Measurements from ENCODE around the gene ASAP3.

ASAP3 gene

DNA sequence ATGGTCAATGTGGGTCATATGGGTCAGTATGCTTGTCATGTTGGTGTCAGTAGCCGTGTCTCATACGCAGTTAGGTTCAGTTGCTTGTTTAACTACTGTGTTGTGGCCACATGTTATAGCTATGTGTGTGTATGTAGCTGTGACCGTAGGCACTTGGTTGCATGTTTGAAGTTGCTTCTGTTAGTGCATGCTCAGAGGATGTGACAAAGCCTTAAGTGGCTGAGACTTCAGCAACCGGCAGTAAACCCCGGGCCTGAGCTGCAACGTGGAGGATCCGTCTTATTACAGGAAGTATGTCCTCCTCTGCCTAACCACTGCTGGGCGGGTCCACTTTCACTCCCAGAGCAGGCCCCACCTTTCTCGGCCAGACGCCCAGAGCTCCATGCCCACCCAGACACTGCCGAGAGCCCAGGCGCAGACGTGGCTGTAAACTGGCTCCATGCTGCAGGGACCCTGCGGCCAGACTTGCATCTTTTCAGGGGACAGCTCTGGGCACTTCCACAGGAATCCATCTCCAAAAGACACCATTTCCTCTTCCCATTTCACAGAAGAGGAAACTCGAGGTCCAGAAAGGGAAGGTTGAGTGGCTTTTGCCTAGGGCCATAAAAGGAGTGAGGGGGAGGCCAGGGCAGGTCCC, 61.6 kb downstream of the ASAP3 start:
- no peak for DNase-seq

GRCh38 chr1:23421753-23422240, 62.2 kb downstream of the ASAP3 start:
- DNase-seq = no peak

- no peak for DNase-seq
Observed at GRCh38 chr1:23421343-23421742, 62.6 kb downstream of the ASAP3 start.

DNA sequence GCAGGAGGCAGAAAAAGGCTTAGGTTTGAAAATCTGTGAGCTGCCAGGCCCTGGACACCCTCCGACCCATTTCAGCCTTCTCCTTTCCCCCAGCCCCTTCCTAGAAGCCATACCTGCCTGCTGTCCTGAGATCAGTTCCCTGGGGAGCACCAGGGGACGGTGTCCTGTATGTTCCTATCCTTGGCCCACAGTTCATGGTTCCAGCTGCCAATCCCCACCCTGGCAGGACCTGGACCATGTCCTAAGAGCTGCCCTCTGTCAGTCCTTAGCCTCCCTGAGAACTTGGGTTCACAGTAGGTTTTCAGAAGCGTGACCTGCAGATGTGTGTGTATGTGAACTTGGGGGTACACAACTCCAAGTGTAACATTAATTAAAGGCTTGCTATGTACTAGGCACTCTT, 63.2 kb downstream of the ASAP3 start:
- no peak for DNase-seq

DNA sequence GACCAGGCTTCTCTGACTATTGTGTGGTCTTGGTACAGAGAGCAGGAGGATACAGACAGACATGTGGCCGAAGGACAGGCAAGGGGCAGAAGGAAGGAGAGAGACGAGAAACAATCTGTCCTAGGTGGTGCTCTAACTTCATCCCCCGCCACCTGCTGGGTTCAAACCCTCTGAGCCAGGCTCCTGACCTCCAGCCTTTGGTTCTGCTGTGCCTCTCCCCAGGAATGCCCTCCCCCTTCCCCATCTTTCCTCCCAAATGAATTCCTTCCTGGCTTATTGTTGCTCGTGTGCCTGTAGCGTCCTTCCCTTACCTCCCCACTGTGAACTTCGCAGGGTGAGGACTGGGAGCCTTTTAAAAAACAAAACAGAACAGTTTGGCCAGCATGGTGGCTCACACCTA, 64.8 kb downstream of the ASAP3 start:
- no peak for DNase-seq

- peak; percentile 40 for DNase-seq
Observed at GRCh38 chr1:23417570-23417969, 66.4 kb downstream of the ASAP3 start.

- DNase-seq = no peak
Observed at GRCh38 chr1:23416964-23417363, 67.0 kb downstream of the ASAP3 start.

DNA sequence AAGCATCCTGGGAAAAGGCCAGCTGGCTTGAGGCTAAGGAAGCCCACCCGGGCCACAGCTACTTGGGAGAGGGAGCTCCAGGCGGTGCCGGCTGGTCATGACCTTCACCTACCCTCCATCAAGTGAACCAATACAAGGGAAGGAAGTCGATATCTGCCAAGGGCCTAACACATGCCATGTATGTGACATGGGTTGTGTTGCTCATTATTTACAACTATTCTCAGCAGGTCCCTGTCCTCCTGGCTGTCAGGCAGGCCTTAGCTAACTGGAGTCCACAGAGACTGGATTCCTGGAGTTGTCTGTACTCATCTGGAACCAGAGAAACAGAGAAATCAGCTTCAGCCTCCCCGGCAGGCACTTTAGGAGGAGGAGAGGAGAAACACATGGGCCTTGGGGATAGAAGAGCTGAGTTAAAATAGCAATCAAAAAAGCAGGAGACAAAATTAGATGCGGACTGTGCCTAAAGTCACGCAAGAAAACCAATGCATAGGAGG, 75.1 kb downstream of the ASAP3 start:
- DNase-seq = no peak

GRCh38 chr1:23407016-23407630, 76.9 kb downstream of the ASAP3 start:
- DNase-seq = no peak

GRCh38 chr1:23405946-23406345, 78.0 kb downstream of the ASAP3 start:
- no peak for DNase-seq

GRCh38 chr1:23403735-23404486, 80.1 kb downstream of the ASAP3 start:
- peak; percentile 99 for DNase-seq

GRCh38 chr1:23403355-23403734, 80.6 kb downstream of the ASAP3 start:
- DNase-seq = no peak

- no peak for DNase-seq
Observed at GRCh38 chr1:23403038-23403336, 81.0 kb downstream of the ASAP3 start.

DNA sequence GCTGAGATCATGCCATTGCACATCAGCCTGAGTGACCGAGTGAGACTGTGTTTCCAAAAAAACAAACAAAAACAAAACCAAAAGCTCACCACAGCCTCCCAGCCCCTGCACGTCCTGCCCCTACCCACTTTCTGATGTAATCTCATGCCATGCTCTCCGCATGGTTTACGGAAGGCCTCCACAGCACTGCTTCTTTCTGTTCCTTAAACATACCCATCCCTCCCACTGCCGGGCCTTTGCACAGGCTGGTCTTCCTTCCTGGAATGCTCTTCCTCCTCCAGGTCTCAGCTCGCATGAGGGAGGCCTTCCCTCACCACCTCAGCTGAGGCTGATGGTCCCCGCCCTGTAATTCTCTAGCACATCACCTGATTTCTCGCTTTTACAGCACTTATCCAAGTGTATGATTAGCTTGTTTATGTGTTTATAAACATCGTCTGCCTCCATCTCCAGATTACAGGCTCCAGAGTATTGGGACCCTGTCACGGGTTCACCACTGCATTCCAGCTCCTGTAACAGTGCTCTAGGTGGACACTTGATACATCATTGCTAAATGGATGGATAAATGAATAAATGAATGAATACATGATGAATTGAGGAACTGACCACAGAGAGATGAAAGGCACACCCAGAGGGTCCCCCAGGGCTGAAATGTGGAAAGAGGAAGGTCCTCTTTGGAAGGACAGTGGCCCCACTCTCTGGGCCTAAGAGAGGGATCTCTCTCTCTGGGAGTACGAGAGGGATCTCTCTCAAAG, 81.5 kb downstream of the ASAP3 start:
- DNase-seq = no peak

DNA sequence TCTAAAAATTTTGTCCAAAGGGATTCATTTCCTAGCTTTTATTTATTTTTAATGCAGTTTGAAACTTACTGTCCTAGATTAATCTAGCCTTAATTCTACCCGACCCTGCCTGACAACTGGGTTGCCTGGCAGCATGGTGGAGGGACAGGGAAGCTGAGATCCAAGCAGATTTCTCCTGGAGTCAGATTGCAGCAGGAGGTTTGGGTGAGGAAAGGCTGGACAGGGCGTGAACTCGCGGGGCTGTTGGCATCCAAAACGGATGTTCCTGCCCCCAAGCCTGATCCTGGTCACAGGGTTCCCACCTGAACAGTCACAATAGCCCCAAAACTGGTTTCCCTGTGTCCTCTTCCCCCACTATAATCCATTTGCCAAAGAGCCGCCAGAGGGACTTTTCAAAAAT, 82.7 kb downstream of the ASAP3 start:
- no peak for DNase-seq

DNA sequence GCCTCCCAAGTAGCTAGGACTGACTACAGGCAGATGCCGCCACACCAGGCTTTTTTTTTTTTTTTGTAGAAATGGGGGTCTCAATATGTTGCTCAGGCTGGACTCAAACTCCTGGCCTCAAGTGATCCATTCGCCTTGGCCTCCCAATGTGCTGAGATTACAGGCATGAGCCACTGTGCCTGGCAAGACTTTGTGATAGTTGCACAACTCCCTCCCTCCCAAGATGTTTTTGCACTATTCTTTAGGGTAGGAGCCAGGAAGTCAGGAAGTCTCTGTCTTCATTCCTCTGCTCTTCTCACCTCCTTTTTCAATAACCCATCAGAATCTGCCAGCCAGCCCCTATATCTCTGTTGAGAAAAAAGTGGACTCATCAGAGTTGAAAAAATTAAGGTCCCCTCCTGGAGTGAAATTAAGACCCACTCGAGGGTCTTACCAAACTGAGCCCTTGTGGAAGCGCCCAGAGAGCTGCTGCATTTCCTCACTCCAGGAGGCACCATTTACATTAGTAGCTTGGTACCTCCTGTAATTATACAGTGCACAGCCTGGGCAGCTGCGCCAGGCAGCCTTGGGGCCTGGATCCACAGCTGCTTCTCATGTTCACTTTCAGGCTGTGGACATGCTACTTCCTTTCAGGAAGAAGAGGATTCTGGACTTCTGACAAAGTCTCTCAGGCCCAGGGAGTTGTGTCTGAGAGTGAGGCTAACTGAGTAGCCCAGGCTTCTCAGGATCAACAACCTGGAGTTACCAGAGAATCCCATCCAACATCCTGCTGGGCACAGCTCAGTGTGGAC, 83.5 kb downstream of the ASAP3 start:
- no peak for DNase-seq

GRCh38 chr1:23399229-23399628, 84.8 kb downstream of the ASAP3 start:
- no peak for DNase-seq

DNA sequence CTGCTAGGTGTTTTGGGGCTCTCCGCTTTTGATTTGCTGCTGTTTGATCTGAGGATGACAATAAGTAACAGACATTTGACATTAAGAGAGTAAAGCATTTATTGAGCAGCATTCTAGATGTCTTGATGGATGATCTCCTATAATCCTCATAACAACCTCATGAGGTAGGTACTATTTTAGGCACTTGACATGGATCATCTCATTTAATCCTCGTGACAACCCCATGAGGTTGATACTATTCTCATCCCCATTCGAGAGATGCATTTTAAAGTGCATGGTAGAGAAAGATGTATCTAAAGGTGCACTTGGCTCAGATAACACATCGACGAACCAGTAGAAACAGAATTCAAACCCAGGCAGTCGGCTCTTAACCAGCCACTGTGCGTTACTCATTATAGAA, 86.1 kb downstream of the ASAP3 start:
- DNase-seq = no peak

DNA sequence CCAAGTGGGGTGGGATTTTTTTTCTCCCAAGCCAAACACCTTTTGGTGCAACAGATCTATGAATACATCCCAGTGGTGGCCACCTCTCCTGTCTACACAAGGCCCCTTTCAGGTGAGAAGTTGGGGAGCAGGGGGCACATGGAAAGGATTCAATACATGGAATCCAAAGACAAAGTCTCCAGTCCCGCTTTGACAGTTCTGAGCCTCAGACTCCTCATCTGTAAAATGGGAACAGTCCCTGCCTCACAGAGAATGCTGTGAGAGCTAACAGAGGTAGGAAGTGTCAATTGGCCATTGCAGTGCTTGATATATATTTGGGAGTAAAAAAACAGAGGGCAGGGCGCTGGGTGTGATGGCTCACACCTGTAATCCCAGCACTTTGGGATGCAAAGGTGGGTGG, 87.6 kb downstream of the ASAP3 start:
- no peak for DNase-seq

- no peak for DNase-seq
Observed at GRCh38 chr1:23395849-23396248, 88.1 kb downstream of the ASAP3 start.

DNA sequence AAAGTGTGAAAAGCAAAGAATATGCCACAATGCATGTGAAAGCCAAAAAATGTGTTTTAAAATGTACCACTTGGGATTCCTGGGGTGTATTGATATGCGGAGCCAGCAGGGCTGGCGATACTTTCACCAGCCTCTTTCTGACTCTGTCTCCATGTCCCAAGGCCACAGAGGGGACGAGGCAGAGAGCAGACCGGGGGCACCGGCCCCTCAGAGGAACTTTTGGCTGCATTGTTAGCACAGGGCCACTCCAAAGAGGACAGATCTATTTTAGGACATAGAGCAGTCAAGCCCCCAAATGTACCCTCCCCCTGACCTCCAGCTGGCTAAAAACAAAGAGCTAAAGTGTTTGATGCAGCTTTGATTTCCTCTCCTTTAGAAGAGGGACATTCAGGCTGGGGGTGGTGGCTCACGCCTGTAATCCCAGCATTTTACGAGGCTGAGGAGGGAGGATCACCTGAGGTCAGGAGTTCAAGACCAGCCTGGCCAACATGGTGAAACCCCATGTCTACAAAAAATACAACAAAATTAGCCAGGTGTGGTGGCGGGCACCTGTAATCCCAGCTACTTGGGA, 88.7 kb downstream of the ASAP3 start:
- no peak for DNase-seq

- DNase-seq = no peak
Observed at GRCh38 chr1:23394684-23395083, 89.3 kb downstream of the ASAP3 start.

Measured in DMS79 treated with DMSO at 0.1 percent for 48 hours (cell line).